ENCODE results near the gene GLRX2. TPM values are rescaled to one million over a fixed set of nuclear protein-coding genes. Genes with fewer than 3 reads are reported as not detected.

The GLRX2 gene
- total RNA-seq, 2 experiments from 2014 or later = 11.0 to 24.0 TPM

DNA sequence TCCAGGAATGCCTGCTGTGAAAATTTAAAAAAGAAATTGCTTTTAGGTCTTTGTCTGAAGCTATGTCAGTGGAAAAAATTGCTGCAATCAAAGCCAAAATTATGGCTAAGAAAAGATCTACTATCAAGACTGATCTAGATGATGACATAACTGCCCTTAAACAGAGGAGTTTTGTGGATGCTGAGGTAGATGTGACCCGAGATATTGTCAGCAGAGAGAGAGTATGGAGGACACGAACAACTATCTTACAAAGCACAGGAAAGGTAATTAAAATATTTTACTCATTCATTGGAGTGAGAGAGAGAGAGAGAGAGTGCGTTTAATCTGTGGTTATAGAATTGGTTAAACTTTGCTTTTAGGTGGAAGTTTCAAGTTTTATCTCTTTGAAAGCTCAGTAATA lies 36.6 kb upstream of the GLRX2 start:
- TF ChIP-seq EZH2phosphoT487 (IDR thresholded peaks at IDR 0.05; ENCODE audit: borderline replicate concordance, low read depth, low read length) = no peak
- TF ChIP-seq, protein P1, sequence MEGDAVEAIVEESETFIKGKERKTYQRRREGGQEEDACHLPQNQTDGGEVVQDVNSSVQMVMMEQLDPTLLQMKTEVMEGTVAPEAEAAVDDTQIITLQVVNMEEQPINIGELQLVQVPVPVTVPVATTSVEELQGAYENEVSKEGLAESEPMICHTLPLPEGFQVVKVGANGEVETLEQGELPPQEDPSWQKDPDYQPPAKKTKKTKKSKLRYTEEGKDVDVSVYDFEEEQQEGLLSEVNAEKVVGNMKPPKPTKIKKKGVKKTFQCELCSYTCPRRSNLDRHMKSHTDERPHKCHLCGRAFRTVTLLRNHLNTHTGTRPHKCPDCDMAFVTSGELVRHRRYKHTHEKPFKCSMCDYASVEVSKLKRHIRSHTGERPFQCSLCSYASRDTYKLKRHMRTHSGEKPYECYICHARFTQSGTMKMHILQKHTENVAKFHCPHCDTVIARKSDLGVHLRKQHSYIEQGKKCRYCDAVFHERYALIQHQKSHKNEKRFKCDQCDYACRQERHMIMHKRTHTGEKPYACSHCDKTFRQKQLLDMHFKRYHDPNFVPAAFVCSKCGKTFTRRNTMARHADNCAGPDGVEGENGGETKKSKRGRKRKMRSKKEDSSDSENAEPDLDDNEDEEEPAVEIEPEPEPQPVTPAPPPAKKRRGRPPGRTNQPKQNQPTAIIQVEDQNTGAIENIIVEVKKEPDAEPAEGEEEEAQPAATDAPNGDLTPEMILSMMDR (conservative IDR thresholded peaks at IDR 0.05; ENCODE audit: low read length) = no peak
- Histone ChIP-seq H3K27ac (ENCODE audit: low read depth, low read length, poor library complexity, severe bottlenecking) (no peak overlapping the region), H2AFZ (ENCODE audit: low read length) (no peak overlapping the region), H3K79me2 (ENCODE audit: insufficient read depth, low read depth, low read length) (peaks cover 14% of the 10 kb centered on the region; the same call in 1 of the 2 replicates), H3K4me2 (ENCODE audit: low read length) (no peak overlapping the region), H4K20me1 (ENCODE audit: insufficient read depth, low read length) (no peaks in the 10 kb centered on the region), H3K9me3 (ENCODE audit: low read length) (no peaks in the 10 kb centered on the region), H3K36me3 (ENCODE audit: insufficient read depth, low read length) (peaks cover 90% of the 10 kb centered on the region), H3K4me3 (ENCODE audit: low read depth, low read length, poor library complexity, severe bottlenecking) (no peak overlapping the region), H3K9me2 (ENCODE audit: insufficient read depth, low read length) (no peaks in the 10 kb centered on the region), H3K4me1 (ENCODE audit: insufficient read depth, low read length, poor library complexity, severe bottlenecking) (no peaks in the 10 kb centered on the region)
- no peak for DNase-seq (ENCODE audit: low spot score)
- BruUV-seq (replicated peaks) = no TSS peak
- ChIA-PET POLR2A (interaction anchor here (0.7 to 0.9 kb wide), 3 partner anchors 19 to 1147 kb away, joined by 3 read pairs; no protein-coding TSS in a partner anchor), CTCF (ENCODE audit: unreplicated experiment) (no interaction called here)
- intact Hi-C loops (cut with micrococcal nuclease; ENCODE audit: unreplicated experiment) = loop anchor here (10.0 kb wide), 1 partner anchor 253 kb away; no protein-coding TSS in a partner anchor

- Histone ChIP-seq H3K79me2 (ENCODE audit: insufficient read depth, low read depth, low read length) (peaks cover 14% of the 10 kb centered on the region; the same call in 1 of the 2 replicates), H3K4me2 (ENCODE audit: low read length) (no peak overlapping the region), H3K9me3 (ENCODE audit: low read length) (no peaks in the 10 kb centered on the region), H4K20me1 (ENCODE audit: insufficient read depth, low read length) (no peaks in the 10 kb centered on the region), H3K4me1 (ENCODE audit: insufficient read depth, low read length, poor library complexity, severe bottlenecking) (no peaks in the 10 kb centered on the region), H2AFZ (ENCODE audit: low read length) (no peak overlapping the region), H3K4me3 (ENCODE audit: low read depth, low read length, poor library complexity, severe bottlenecking) (no peak overlapping the region), H3K27ac (ENCODE audit: low read depth, low read length, poor library complexity, severe bottlenecking) (no peak overlapping the region), H3K9me2 (ENCODE audit: insufficient read depth, low read length) (no peaks in the 10 kb centered on the region), H3K36me3 (ENCODE audit: insufficient read depth, low read length) (peaks cover 90% of the 10 kb centered on the region)
- TF ChIP-seq, protein P1 (conservative IDR thresholded peaks at IDR 0.05; ENCODE audit: low read length) = no peak
- no peak for TF ChIP-seq EZH2phosphoT487 (IDR thresholded peaks at IDR 0.05; ENCODE audit: borderline replicate concordance, low read depth, low read length)
- BruUV-seq (replicated peaks) = no TSS peak
- ChIA-PET CTCF (ENCODE audit: unreplicated experiment) (no interaction called here), POLR2A (no interaction called here)
- DNase-seq (ENCODE audit: low spot score) = no peak
- intact Hi-C loops (cut with micrococcal nuclease; ENCODE audit: unreplicated experiment) = loop anchor here (10.0 kb wide), 1 partner anchor 255 kb away; no protein-coding TSS in a partner anchor
Observed at GRCh38 chr1:193140254-193140653, 35.0 kb upstream of the GLRX2 start.

DNA sequence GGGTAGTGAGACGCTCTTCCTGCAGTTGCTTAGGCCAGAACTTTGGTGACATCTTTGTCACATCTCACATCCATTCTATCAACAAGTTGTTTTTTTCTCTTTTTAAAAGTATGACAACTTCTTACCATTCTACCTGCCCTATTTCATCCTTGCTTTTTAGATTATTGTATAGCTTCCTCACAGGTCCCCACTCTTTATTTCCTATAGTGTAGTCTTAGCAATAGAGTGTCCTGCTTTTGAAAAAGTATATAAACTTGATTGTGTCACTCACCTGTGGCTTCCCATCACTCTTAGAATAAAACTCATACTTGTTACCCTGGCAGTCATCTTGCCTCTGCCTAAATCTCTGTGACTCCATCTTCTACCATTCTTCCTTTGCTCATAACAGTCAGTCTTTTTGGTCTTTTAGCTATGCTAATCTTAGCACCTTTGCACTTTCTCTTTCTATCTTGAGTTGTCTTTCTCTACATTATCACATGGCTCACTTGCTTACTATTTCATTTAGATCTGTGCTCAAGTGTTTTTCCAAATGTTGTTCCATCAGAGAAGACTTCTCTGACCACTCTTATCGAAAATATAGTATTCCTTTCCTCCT lies 26.1 kb upstream of the GLRX2 start:
- no TSS peak for BruUV-seq (replicated peaks)
- Histone ChIP-seq H2AFZ (ENCODE audit: low read length) (no peak overlapping the region), H3K9me3 (ENCODE audit: low read length) (no peaks in the 10 kb centered on the region), H3K9me2 (ENCODE audit: insufficient read depth, low read length) (no peaks in the 10 kb centered on the region), H3K4me3 (ENCODE audit: low read depth, low read length, poor library complexity, severe bottlenecking) (no peak overlapping the region), H3K27ac (ENCODE audit: low read depth, low read length, poor library complexity, severe bottlenecking) (no peak overlapping the region), H4K20me1 (ENCODE audit: insufficient read depth, low read length) (no peaks in the 10 kb centered on the region), H3K4me1 (ENCODE audit: insufficient read depth, low read length, poor library complexity, severe bottlenecking) (no peaks in the 10 kb centered on the region), H3K79me2 (ENCODE audit: insufficient read depth, low read depth, low read length) (peaks cover 48% of the 10 kb centered on the region), H3K36me3 (ENCODE audit: insufficient read depth, low read length) (peaks cover 92% of the 10 kb centered on the region), H3K4me2 (ENCODE audit: low read length) (no peak overlapping the region)
- intact Hi-C loops (cut with micrococcal nuclease; ENCODE audit: unreplicated experiment) = no loop called here
- ChIA-PET CTCF (ENCODE audit: unreplicated experiment) (no interaction called here), POLR2A (interaction anchor here (1.2 kb wide), 1 partner anchor 8 kb away, joined by 3 read pairs; no protein-coding TSS in a partner anchor)
- no peak for DNase-seq (ENCODE audit: low spot score)
- TF ChIP-seq EZH2phosphoT487 (IDR thresholded peaks at IDR 0.05; ENCODE audit: borderline replicate concordance, low read depth, low read length) = no peak
- TF ChIP-seq, protein P1 (conservative IDR thresholded peaks at IDR 0.05; ENCODE audit: low read length) = no peak

All from OCI-LY7 (cell line).